M059J (cell line): ENCODE measurements around the gene LHFPL6. TPM values are rescaled to one million over a fixed set of nuclear protein-coding genes. Genes with fewer than 3 reads are reported as not detected.
A peak's percentile ranks its signal among the peaks of the same experiment; 100 is the strongest.

ENCODE experiments used
- DNase-seq: peaks from one replicate; pipeline ENCODE4 v3.0.0-alpha.2; 2012; ENCODE audit warnings: low read depth
- total RNA-seq: library from RNA; depleted of rRNA; stranded (reverse); fragments of >200 nt; shearing (Covaris generic); gene quantifications from 2 replicates; pipeline ENCODE4 v1.2.3, GENCODE V29; 2014; rRNA removed

Gene LHFPL6
- 24.9 and 39.0 TPM in 2 replicates for total RNA-seq

- peak; percentile 77 for DNase-seq
Observed at GRCh38 chr13:39602614-39603366, at the start of gene LHFPL6. Gene LHFPL6, minus strand, starts transcription at chr13:39603193.

DNA sequence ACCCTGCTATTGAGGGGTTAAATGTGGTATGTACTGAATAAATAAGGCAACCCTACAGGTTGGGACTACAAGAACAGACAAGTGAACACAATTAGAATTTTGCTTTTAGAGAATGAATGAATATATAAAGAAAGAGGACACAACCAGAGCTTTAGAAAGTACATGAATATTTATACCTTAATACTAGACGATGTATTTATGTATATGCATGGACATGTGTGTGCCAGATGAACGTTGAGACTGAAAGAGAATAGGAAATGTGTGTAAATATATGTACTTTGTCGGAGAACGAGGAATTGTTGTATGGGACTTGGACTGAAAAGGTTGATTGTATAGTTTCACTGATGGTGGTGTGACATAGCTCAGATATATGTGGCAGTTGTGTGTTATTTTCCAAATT lies 43.1 kb upstream of the LHFPL6 start:
- DNase-seq, result no peak

DNA sequence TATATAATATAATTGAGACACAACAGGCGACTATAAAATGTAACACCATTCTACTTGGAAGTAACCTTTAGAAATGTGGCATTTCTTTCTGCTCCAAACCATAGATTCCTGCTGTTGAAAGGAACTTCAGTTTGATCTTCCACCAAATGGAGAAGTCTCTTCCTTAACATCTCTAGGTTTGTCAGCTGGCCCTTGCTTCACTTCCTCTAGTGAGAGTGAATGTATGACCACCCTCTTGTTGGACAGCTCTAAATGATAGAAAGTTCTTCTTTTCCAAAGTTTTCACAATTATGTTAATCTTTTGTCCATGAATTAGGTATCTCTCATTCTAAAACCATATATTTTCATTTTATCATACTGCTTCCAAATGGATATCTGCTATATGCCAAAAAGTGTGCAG lies 38.7 kb upstream of the LHFPL6 start:
- DNase-seq, result no peak

- DNase-seq, result no peak
Observed at GRCh38 chr13:39637890-39638289, 34.9 kb upstream of the LHFPL6 start.

GRCh38 chr13:39635564-39635963 lies 32.6 kb upstream of the LHFPL6 start:
- DNase-seq, result no peak

DNA sequence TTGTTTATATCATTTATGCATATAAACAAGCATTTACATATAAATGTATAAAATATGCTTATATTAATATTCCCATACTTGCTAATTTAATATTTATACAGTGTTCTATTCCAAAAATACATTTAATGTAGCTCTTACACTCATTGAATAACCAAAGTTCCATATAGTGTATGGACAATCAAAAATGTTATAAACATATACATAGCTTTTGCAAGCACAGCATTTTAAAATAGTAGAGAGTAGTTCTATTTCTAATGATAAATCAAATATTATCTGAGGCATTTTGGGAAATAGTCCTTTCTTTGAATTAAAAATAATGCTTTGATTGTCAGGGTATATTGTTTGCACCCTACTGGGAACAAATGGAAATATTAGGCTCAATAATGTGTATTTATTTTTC lies 30.0 kb upstream of the LHFPL6 start:
- no peak for DNase-seq

DNA sequence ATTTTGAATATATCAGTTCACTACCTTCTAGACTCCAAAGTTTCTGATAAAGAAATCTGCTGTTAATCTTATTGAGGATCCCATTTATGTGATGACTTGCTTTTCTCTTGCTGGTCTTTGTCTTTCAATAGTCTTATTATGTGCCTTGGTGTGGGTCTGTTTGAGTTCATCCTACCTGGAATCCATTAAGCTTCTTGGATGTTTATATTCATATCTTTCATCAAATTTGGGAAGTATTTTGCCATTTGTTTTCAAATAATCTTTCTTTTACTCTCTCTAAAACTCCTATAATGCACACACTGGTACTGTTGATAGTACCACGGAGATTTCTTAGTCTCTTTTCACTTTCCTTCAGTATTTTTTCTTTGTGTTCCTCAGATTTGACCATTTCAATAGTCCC lies 28.3 kb upstream of the LHFPL6 start:
- no peak for DNase-seq

DNA sequence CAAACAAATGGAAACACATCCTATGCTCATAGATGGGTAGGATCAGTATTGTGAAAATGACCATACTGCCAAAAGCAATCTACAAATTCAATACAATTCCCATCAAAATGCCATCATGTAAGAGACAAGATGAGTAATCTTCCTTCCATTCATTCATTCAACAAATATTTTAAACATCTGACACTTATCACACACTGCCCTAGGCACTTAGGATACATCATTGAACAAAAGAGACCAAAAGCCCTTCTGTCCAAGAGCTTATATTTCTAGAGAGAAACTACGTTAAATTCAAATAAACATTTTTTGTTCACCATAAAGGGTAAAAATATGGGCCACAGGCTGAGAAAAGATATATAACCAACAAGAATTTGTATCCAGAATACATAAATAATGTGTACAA lies 20.5 kb upstream of the LHFPL6 start:
- DNase-seq, result no peak

DNA sequence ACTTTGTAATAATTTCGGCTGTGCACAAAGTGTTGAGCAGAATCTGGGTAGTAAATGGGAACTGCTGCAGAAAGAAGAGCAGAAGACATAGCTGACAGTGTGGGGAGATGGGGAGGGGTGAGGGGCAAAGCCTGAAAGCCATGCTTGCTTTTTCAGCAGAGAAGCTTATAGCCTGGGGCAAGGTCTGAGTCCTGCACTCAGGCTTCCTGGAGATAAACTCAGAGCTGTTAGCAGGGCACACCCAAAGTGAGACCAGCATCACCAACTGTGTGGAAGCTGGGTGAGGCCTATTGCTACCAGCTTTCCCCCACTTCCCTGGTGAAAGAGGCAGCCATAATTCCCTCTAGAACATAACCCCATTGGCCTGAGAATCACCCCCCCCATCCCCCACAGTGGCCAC lies 15.6 kb upstream of the LHFPL6 start:
- DNase-seq, result peak; percentile 18

GRCh38 chr13:39616087-39616694 lies 13.2 kb upstream of the LHFPL6 start:
- peak; percentile 56 for DNase-seq

DNA sequence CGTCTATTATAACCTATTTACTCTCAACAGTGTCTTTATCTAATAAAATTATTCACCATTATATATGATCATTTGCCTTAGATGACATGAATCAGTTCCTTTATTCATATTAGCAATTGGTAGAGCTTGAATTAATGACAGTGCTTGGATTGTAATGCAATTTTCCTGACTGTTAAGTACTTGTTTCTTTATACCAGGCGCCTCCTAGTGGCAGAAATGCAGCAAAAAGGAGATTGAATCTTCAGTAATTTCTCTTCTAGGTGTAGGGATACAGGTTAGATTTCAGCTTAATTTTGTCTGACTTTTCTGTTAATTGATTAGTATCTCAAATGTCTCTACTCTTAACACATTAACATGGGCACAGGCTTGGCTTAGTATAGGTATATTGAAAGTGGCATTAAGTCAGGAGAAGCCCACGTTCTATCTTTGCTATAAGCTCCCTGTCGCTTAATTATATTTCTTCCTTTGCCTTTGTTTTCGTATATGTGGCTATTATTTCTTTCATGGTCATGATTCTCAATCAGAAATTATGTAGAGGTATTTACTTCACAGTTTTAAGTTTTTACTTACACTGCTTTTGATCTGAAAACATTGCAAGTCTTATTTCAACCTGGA lies 9.1 kb upstream of the LHFPL6 start:
- DNase-seq, result peak; percentile 67

- no peak for DNase-seq
Observed at GRCh38 chr13:39607876-39608275, 4.9 kb upstream of the LHFPL6 start.

- no peak for DNase-seq
Observed at GRCh38 chr13:39605677-39606320, 2.8 kb upstream of the LHFPL6 start.

DNA sequence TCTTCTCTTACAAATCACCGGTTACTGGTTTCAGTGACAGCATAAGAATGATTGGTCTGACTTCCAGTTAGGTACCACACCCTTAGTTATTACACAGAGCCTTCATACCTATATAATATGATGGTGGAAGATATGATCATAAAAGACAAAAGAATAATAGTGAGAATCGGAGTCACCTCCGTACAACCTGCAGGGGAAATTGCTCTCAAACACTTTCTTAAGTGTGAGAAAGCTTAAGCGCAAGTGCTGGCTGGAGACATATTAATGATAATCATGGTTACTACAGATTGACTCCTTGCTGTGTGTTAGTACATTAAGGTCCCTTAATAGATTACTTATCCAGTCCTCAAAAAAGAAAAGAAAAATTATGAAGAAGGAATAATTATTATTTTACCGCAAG lies 1.8 kb upstream of the LHFPL6 start:
- DNase-seq, result no peak

DNA sequence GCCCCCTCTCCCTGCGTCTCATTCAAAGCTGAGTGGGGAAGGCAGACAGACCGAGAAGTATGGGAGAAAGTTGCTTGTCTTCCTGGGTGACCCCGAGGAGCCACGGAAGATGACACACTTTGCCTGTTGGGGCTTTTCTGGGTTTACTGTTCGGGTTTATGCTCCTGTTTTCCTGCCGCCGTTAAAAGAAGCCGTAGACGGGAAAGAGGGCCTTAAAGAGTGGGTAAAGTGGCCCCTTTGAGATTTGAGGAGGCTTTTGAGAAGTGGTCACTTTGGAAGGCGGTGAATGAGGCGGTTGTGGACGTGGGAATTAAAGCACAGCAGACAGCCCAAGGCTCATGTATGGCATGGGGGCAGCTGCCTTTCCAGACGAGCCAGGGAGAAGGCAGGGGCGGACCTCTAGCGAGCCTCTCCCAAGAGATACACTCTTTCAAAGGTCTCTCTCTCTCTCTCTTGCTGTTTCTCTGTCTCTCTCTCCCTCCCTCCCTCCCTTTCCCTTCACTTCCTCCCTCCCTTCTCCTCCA lies 493 bp upstream of the LHFPL6 start:
- DNase-seq, result peak; percentile 62

GRCh38 chr13:39602277-39602613 lies 748 bp downstream of the LHFPL6 start:
- DNase-seq, result no peak

GRCh38 chr13:39601636-39602035 lies 1.4 kb downstream of the LHFPL6 start:
- no peak for DNase-seq

- DNase-seq, result peak; percentile 35
Observed at GRCh38 chr13:39600766-39601165, 2.2 kb downstream of the LHFPL6 start.

- no peak for DNase-seq
Observed at GRCh38 chr13:39599842-39600241, 3.2 kb downstream of the LHFPL6 start.

- no peak for DNase-seq
Observed at GRCh38 chr13:39599012-39599411, 4.0 kb downstream of the LHFPL6 start.

- no peak for DNase-seq
Observed at GRCh38 chr13:39597838-39598237, 5.2 kb downstream of the LHFPL6 start.

DNA sequence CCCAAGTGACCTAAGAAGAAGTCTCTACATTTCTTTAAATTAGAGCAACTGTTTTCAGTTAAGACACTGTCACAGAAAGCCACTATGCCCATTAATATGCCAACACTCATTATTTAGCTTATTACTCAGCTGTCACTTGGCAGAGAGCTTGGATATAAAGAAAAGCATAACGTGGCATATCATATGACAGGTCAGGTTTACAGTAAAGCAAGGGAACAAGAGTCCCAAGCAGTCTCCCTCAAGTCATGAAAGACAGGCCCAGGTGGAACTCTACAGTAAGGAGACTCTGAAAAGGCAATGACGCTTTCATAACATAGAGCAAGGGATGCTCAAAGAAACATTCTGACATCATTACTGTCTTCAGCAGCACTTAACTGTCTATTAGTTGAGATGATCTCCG lies 6.3 kb downstream of the LHFPL6 start:
- DNase-seq, result no peak

DNA sequence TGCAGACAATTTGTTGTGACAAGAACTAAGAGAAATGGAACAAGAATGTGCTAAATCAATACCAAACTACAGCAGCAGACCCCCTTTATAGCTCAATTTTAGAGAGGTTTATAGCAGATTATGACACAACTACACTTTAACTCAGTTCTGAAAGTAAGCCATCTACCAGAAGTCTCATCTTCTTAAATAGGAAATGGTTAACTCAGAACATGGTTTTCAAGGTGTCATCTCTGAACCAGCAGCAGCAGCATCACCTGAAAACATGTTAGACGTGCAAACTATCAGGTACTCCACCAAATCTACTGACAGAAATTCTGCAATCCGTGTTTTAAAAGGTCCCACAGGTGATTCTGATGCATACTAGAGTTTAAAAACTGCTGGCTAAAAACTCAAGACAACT lies 6.8 kb downstream of the LHFPL6 start:
- DNase-seq, result no peak
